Naive thymus-derived CD8-positive, alpha-beta T cell (primary cell): ENCODE results near the gene C6orf15. TPM values are rescaled to one million over a fixed set of nuclear protein-coding genes. Genes with fewer than 3 reads are reported as not detected.

ENCODE experiments used
- ATAC-seq, 2 donors: fragments of 150-1000 bp; cut with Tn5 transposase in 1 of 2; sonication (Bioruptor Pico), chemical (Tn5 transposase) in 1 of 2; 1 replicate in 1 of 2; 2 replicates in 1 of 2; pipeline ENCODE4 v1.10.0; 2021; ENCODE audit warnings: mild to moderate bottlenecking in 2 of 2, moderate library complexity in 2 of 2
- POLR2A ChIA-PET: fragments of 350-600 bp; sonication (Branson Sonifier 250); formaldehyde crosslinking; loops from one replicate; lab custom pipeline; 2021; ENCODE audit warnings: antibody characterized with exemption; lab: Charles Lee
- DNase-seq, 10 donors: peaks; one replicate each; pipeline versions ENCODE4 v3.0.0 to v3.0.0-alpha.2; 2020 to 2022
- H3K27ac Mint-ChIP-seq, 10 donors: one replicate each; pipeline ENCODE4 v1.8.0; 2020 to 2022; ENCODE audit warnings: mild to moderate bottlenecking in 10 of 10, mixed read lengths in 10 of 10, moderate library complexity in 4 of 10, inconsistent platforms in 1 of 10
- H3K27me3 Mint-ChIP-seq, 5 donors: one replicate each; pipeline ENCODE4 v1.8.0; 2021 to 2022; ENCODE audit warnings: mixed read lengths in 5 of 5
- H3K36me3 Mint-ChIP-seq, 3 donors: one replicate each; pipeline ENCODE4 v1.8.0; 2020 to 2022; ENCODE audit warnings: mixed read lengths in 3 of 3, mild to moderate bottlenecking in 2 of 3, inconsistent platforms in 1 of 3
- H3K4me1 Mint-ChIP-seq, 4 donors: one replicate each; pipeline ENCODE4 v1.8.0; 2021 to 2022; ENCODE audit warnings: mixed read lengths in 4 of 4
- H3K4me3 Mint-ChIP-seq, 10 donors: one replicate each; pipeline ENCODE4 v1.8.0; 2020 to 2022; ENCODE audit warnings: mild to moderate bottlenecking in 10 of 10, mixed read lengths in 10 of 10, moderate library complexity in 6 of 10, inconsistent platforms in 1 of 10
- H3K9me3 Mint-ChIP-seq, 9 donors: one replicate each; pipeline ENCODE4 v1.8.0; 2020 to 2022; ENCODE audit warnings: mixed read lengths in 9 of 9, mild to moderate bottlenecking in 3 of 9, inconsistent platforms in 1 of 9, moderate library complexity in 1 of 9
- polyA plus RNA-seq, 3 donors: library from polyadenylated mRNA; unstranded; fragments of 300-500 nt; fragmentation: Illumina TruSeq; gene quantifications; one replicate each; pipeline ENCODE4 v1.2.3, GENCODE V29; 2021
- total RNA-seq, 8 experiments: library from RNA in 2 of 8; stranded (reverse) in 2 of 8; gene quantifications; one replicate each; pipeline ENCODE4 v1.2.3 and lab custom pipeline; 2021 to 2026

C6orf15 gene
- total and polyA plus RNA-seq, 5 experiments from 2014 or later, result not detected

DNA sequence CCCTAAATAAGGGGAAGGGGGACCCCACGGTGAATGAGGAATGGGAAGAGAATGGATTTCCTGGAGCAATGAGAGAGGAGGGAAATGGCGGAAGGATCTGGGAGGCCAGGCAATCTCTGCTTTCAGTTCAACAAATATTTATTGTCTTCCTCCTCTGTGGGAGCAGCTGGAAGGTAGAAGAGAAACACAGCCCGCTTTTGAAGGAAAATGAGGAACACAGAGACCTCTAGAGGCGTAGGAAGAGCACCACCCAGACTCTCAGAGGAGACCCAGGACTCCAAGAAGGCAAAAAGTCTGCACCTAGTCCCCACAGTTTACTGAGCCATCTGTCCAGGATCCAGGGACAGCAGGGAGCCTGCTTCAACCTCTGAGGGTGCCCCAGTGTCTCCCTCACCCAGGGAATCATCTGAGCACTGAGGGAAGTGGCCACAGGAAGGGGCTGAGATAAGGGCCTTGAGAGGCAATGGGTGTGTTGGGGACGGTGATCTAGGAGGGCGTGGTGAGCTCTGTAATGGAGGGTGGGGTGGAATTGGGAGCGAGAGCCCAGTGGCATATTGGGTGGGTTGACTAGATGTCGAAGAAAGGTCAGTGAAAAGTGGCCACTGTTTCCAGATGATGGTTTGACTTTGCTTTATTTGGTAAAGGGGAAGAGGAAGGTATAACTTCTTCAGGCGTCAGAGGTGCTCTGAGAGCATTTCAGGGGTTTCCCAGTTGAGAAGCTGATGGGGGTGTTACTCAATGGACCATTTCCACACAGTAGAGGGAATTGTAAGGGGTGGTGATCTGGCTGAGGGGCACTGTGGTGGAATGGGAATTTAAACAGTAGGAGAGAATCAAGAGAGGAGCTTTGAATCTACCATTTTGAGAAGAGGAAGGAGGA lies 2.8 kb upstream of the C6orf15 start:
- ATAC-seq, result peak; percentile 63 to 72
- Mint-ChIP-seq H3K27ac (peak overlapping the region in 2 of 10 donors; percentile 16 to 21), H3K9me3 (no peaks in the 10 kb centered on the region), H3K4me1 (peaks cover 3 to 8% (median 4%) of the 10 kb centered on the region in 4 donors), H3K36me3 (no peaks in the 10 kb centered on the region), H3K27me3 (peaks cover 0 to 12% (median 6%) of the 10 kb centered on the region in 5 donors), H3K4me3 (no peak overlapping the region)
- POLR2A ChIA-PET, result interaction anchor here (0.9 to 1.2 kb wide), 4 partner anchors 11 to 200 kb away, joined by 3 to 4 read pairs (median 3); no protein-coding TSS in a partner anchor
- DNase-seq, result no peak

GRCh38 chr6:31114541-31114878 lies 2.1 kb upstream of the C6orf15 start, which contains the start of gene PSORS1C1:
Gene PSORS1C1 (plus strand): TSS chr6:31114800. CDS start chr6:31129633, 14,833 bp downstream.
- Mint-ChIP-seq H3K4me1 (peaks cover 3 to 8% (median 4%) of the 10 kb centered on the region in 4 donors), H3K27me3 (peaks cover 2 to 13% (median 11%) of the 10 kb centered on the region in 5 donors), H3K36me3 (no peaks in the 10 kb centered on the region), H3K9me3 (no peaks in the 10 kb centered on the region), H3K4me3 (no peak within 1 kb of the TSS), H3K27ac (peak within 1 kb of the TSS in 3 of 10 donors; percentile 16 to 21 (median 20))
- DNase-seq (no peak), ATAC-seq (no peak)
- POLR2A ChIA-PET, result interaction anchor here (0.9 to 1.2 kb wide), 4 partner anchors 10 to 199 kb away, joined by 3 to 4 read pairs (median 3); no protein-coding TSS in a partner anchor

DNA sequence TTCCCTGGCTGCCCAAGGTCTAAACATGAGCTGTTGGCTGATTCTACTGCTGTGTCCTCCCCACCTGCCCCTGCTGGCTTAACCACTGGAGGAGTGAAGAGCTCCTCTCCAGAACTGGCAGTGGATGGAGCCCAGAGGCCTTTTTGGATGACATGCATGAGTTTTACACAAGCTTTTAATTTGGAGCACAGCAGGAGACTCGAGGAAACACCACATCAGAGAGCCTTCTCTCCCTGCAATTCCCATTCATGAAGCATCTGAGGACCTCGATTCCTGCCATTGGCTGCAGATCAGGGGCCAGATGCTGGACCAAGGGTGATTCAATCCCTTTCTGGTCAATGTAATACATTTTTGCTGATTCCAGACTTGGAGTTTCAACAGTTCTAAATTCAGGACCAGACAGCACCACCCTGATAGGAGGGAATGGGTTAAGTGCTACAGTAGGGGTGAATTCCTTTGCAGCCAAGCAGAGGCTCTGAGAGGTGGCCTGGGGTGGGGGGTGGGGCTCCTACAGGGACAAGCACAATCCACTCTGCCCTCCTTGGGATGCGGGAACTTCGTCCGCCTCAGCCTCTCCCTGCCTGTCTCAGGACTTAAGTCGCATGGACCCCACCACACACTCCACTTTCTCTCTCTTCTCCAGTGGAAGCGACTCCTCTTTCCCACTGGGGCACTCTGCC lies 1.6 kb upstream of the C6orf15 start:
- no peak for ATAC-seq
- peak overlapping the region in 1 of 10 donors; percentile 20 for H3K27ac Mint-ChIP-seq
- H3K4me1 Mint-ChIP-seq, result peaks cover 3 to 8% (median 5%) of the 10 kb centered on the region in 4 donors
- no peaks in the 10 kb centered on the region for H3K9me3 Mint-ChIP-seq
- no peak overlapping the region for H3K4me3 Mint-ChIP-seq
- no peaks in the 10 kb centered on the region for H3K36me3 Mint-ChIP-seq
- peaks cover 2 to 15% (median 12%) of the 10 kb centered on the region in 5 donors for H3K27me3 Mint-ChIP-seq
- no peak for DNase-seq
- POLR2A ChIA-PET, result interaction anchor here (0.9 kb wide), 2 partner anchors 16 to 20 kb away, joined by 3 read pairs; no protein-coding TSS in a partner anchor

DNA sequence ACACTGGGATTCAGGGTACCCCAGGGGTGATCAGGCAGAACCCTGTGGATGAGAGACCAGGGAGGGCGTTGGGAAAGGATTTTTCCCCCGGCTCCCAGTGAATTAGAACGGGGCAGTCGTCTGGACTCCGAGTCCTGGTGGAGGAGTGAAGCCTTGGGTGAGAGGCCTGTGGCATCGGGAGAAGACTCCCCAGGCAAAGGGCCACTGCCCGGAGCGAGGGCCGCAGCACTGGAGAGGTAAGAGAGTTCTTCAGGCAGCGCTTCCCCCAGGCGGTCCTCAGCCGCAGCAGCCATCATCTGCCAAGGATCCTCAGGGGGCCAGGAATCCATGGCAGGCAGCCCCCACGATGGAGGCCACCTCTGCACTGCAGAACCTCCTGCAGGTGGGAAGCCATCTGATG lies 663 bp downstream of the C6orf15 start:
- H3K4me3 Mint-ChIP-seq, result no peak overlapping the region
- H3K27ac Mint-ChIP-seq, result no peak overlapping the region
- ATAC-seq (no peak), DNase-seq (no peak)
- POLR2A ChIA-PET, result interaction anchor here (1.2 kb wide), 1 partner anchor 21 kb away, joined by 4 read pairs; no protein-coding TSS in a partner anchor
- peaks cover 3 to 8% (median 5%) of the 10 kb centered on the region in 4 donors for H3K4me1 Mint-ChIP-seq
- peaks cover 2 to 15% (median 11%) of the 10 kb centered on the region in 5 donors for H3K27me3 Mint-ChIP-seq
- no peaks in the 10 kb centered on the region for H3K36me3 Mint-ChIP-seq
- H3K9me3 Mint-ChIP-seq, result no peaks in the 10 kb centered on the region

DNA sequence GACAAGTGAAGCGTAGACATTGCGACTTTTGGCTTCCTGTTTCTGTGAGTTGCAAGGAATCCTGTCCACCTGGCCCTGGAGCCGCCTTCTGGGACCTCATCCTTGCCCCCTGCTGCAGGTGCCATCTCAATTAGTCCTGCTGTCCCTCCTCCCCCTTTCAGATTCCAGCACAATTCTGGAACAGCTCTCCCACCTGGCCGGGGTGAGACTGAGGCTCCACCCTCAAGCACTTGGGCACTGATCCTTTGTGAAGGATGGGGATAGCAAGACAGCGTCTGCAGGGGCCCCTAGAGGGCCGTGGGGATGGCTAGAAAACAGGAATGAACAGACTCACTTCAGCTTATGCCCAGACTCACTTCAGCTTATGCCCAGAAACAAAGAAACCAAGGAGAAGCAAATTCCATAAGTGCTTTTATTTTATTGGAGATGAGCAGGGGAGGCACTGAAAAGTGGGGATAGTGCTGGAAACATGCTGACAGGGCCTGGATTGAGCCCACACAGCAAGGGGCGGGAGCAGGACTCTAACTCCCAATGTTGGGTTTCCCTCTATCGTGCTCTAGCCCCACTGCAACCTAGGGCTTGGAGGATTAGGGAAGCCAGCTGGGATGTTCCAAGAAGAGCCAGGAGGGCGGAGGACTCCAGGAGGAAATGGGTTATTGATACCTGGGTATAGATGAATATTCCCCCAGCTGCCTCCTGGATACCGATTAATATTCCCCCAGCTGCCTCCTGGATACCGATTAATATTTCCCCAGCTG lies 1.4 kb downstream of the C6orf15 start:
- peaks cover 2 to 15% (median 8%) of the 10 kb centered on the region in 5 donors for H3K27me3 Mint-ChIP-seq
- POLR2A ChIA-PET, result interaction anchor here (1.2 kb wide), 1 partner anchor 20 kb away, joined by 4 read pairs; no protein-coding TSS in a partner anchor
- ATAC-seq (no peak), DNase-seq (no peak)
- no peak overlapping the region for H3K4me3 Mint-ChIP-seq
- H3K27ac Mint-ChIP-seq, result peak overlapping the region in 1 of 10 donors; percentile 1
- H3K9me3 Mint-ChIP-seq, result no peaks in the 10 kb centered on the region
- no peaks in the 10 kb centered on the region for H3K36me3 Mint-ChIP-seq
- peaks cover 3 to 8% (median 5%) of the 10 kb centered on the region in 4 donors for H3K4me1 Mint-ChIP-seq

GRCh38 chr6:31107052-31107451 lies 5.3 kb downstream of the C6orf15 start:
- Mint-ChIP-seq H3K9me3 (no peaks in the 10 kb centered on the region), H3K36me3 (no peaks in the 10 kb centered on the region), H3K4me1 (peaks cover 3 to 6% (median 4%) of the 10 kb centered on the region in 4 donors), H3K4me3 (no peak overlapping the region), H3K27ac (no peak overlapping the region), H3K27me3 (peaks cover 0 to 11% (median 6%) of the 10 kb centered on the region in 5 donors)
- no peak for DNase-seq
- POLR2A ChIA-PET, result no interaction called here
- ATAC-seq, result no peak

DNA sequence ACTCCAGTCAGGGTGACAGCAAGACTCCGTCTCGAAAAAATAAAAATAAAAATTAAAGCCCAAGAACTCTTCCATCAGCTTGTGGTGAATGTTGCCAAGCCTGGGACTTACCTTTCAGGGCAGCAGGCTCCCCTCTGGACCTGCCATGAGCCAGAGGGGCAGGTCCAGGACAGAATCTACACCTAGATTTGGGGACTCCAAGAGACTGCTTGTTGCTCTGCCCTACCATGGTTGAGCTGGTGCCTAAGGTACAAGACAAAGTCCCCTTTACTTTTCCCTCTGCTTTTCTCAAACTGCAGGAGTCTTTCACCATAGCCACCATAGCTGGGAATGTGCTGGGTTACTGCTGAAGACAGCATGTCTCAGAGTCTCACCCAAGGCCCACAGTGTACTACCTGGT lies 9.2 kb downstream of the C6orf15 start:
- POLR2A ChIA-PET, result interaction anchor here (0.8 to 1.5 kb wide), 4 partner anchors 9 to 24 kb away, joined by 3 to 6 read pairs (median 4); partner anchors contain the start of gene C6orf15
- H3K36me3 Mint-ChIP-seq, result no peaks in the 10 kb centered on the region
- H3K4me3 Mint-ChIP-seq, result no peak overlapping the region
- ATAC-seq (no peak), DNase-seq (no peak)
- H3K27me3 Mint-ChIP-seq, result no peaks in the 10 kb centered on the region
- H3K27ac Mint-ChIP-seq, result peak overlapping the region in 1 of 10 donors; percentile 60
- H3K4me1 Mint-ChIP-seq, result peaks cover 3 to 6% (median 4%) of the 10 kb centered on the region in 4 donors
- no peaks in the 10 kb centered on the region for H3K9me3 Mint-ChIP-seq

DNA sequence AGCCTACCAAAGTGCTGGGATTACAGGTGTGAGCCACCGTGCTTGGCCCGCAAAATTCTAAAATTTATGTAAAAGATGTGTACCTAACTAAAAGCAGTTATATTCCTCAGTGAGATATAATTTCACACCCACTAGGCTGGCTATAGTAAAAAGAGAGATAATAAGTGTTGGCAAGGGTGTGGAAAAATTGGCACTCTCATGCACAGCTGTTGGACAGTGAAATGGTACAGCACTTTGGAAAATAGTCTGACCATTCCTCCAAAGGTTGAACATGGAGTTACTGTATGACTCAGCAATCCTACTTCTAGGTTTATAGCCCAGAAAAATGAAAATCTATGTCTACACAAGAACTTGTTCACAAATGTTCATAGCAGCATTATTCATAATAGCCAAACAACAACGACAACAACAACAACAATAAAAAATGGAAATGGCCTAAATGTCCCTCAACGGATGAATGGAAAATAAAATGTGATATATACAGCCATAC lies 13.9 kb downstream of the C6orf15 start:
- POLR2A ChIA-PET, result interaction anchor here (0.6 kb wide), 1 partner anchor 16 kb away, joined by 3 read pairs; the partner anchor contains the start of gene PSORS1C1
- Mint-ChIP-seq H3K9me3 (no peaks in the 10 kb centered on the region), H3K4me3 (no peak overlapping the region), H3K4me1 (peaks cover 24 to 48% (median 42%) of the 10 kb centered on the region in 4 donors), H3K27me3 (no peaks in the 10 kb centered on the region), H3K36me3 (no peaks in the 10 kb centered on the region), H3K27ac (no peak overlapping the region)
- DNase-seq (no peak), ATAC-seq (no peak)

DNA sequence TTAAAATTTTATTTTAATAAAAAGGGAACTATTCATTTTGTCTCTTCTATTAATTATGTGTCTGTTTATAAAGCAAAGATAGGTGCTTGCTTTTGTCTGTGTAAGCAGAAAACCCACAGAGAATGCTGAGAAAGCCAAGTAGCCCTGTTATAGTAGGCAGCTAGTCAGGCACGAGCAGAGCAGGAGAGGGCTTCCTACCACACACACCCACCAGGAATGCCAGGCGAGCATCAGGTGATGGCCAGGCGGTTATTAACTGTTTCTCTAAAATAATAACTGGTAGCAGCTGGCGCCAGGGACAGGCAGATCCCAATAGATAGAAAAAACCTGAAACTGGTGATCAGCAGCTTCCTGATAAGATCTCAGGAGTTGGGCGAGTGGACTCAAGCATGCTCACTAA lies 15.7 kb downstream of the C6orf15 start:
- DNase-seq (no peak), ATAC-seq (no peak)
- H3K36me3 Mint-ChIP-seq, result no peaks in the 10 kb centered on the region
- no peaks in the 10 kb centered on the region for H3K27me3 Mint-ChIP-seq
- POLR2A ChIA-PET, result interaction anchor here (0.6 to 1.1 kb wide), 5 partner anchors 9 to 436 kb away, joined by 3 to 4 read pairs (median 4); no protein-coding TSS in a partner anchor
- H3K27ac Mint-ChIP-seq, result peak overlapping the region in 4 of 10 donors; percentile 63 to 86 (median 74)
- H3K4me3 Mint-ChIP-seq, result peak overlapping the region in 4 of 10 donors; percentile 22 to 54 (median 34)
- H3K4me1 Mint-ChIP-seq, result peaks cover 20 to 44% (median 42%) of the 10 kb centered on the region in 4 donors
- H3K9me3 Mint-ChIP-seq, result no peaks in the 10 kb centered on the region

- Mint-ChIP-seq H3K27ac (peak overlapping the region in 5 of 10 donors; percentile 41 to 99 (median 86)), H3K4me1 (peaks cover 20 to 44% (median 42%) of the 10 kb centered on the region in 4 donors), H3K4me3 (peak overlapping the region in 4 of 10 donors; percentile 13 to 66 (median 48))
These were observed 16.2 kb downstream of the C6orf15 start for GRCh38 chr6:31096215-31096614.

DNA sequence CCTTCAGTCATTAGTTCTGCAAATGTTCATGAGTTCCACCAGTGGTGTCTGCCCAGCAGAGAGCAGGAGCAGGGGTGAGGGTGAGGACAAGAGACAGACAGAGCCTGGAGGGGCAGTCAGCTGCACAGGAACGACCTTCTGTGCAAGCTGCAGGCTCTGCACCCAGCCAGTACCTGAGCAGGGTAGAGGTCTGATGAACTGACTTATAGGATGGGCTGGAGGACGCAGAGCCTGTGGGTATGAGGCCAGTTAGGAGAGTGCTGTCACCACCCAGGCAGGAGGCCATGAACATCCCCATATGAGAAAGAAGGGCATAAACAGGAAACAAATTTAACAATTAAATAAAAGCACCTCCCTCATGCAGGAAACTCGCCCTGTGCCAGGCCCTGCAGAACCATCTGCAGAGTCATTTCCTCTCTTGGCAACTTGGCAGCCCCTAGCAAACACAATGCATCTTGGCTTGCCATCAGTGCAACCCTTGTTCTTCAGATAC lies 17.9 kb downstream of the C6orf15 start:
- Mint-ChIP-seq H3K36me3 (no peaks in the 10 kb centered on the region), H3K9me3 (no peaks in the 10 kb centered on the region), H3K4me1 (peaks cover 20 to 44% (median 42%) of the 10 kb centered on the region in 4 donors), H3K4me3 (peak overlapping the region; percentile 57 to 83 (median 73)), H3K27me3 (no peaks in the 10 kb centered on the region), H3K27ac (peak overlapping the region; percentile 90 to 99 (median 93))
- POLR2A ChIA-PET, result interaction anchor here (0.6 to 2.0 kb wide), 14 partner anchors 8 to 377 kb away, joined by 3 to 16 read pairs (median 3); partner anchors contain the start of genes MDC1, MICA and PSORS1C1
- DNase-seq (peak in 9 of 10 donors; percentile 19 to 78 (median 46)), ATAC-seq (peak; percentile 88 to 89)

More at GRCh38 chr6:31096215-31096614, 16.2 kb downstream of the C6orf15 start:
- no peak for DNase-seq
- Mint-ChIP-seq H3K27me3 (no peaks in the 10 kb centered on the region), H3K36me3 (no peaks in the 10 kb centered on the region), H3K9me3 (no peaks in the 10 kb centered on the region)
- no peak for ATAC-seq
- POLR2A ChIA-PET, result interaction anchor here (0.9 to 1.1 kb wide), 3 partner anchors 9 to 140 kb away, joined by 3 to 4 read pairs (median 4); no protein-coding TSS in a partner anchor
